Hematopoietic multipotent progenitor cell (in vitro differentiated cells): ENCODE measurements around the gene ERICH6B. TPM values are rescaled to one million over a fixed set of nuclear protein-coding genes. Genes with fewer than 3 reads are reported as not detected.

Experiments used
- DNase-seq, 3 donors: peaks; one replicate each; pipeline ENCODE4 v3.0.0-alpha.2; 2011 to 2015; ENCODE audit warnings: low read depth in 2 of 3, low spot score in 2 of 3
- total RNA-seq: library from RNA; depleted of rRNA; stranded (reverse); fragments of >200 nt; gene quantifications from one replicate; pipeline ENCODE4 v1.2.3, GENCODE V29; 2012

The ERICH6B gene
- total RNA-seq, 1 donor, result not detected

DNA sequence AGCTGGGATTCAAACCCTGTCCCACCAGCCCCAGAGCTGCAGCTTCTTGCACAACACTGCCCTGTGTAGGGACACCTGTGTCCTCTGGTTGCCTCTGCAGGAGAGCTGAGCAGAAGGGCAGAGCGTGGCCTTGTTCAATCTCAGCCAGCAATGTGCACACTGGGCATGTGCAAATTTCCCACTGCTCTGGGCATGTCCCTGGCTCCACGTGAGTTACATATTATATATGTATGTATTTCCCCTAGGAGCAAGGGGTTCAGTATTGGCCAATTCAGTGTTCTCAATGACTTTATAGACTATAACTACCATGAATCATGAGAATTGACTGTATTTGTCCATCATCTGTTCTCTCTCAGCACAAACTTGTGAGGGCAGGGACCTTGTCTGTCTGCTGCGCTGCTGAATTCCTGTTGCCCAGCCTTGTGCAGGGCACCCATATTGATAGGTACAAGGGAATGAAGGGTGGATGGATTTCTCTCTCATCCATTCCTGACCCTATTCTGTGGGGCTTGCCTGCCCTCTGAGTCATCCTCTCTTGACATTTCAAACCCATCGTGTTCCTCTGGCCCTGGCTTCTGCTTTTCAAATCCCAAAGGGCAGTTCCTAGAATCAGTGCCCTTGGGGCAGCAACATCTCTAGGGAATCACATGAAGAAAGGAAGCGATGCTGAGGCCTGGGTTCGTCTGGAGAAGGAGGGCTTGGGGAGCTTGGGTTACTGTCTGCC, 69.7 kb downstream of the ERICH6B start:
- no peak for DNase-seq

DNA sequence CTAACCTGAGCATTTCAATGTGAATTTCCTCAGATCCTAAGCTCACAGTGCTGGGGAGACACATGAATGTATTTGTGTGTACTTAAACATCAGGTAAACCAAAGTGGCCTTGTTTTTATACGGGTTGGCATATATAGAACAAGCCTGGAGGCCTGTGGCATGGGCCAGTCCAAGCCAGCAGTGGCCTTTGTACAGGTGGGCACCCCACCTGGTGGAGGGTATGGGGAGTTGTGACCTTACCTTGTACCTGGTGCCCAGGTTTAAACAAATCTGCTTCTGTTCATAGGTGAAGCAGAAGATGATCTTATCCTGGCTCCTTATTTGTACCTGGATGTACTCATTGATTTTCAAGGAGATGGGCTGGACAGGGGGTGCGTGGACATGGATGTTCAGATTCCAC, 71.0 kb downstream of the ERICH6B start:
- no peak for DNase-seq

- DNase-seq, result no peak
Measured at GRCh38 chr13:45542878-45543277, 72.7 kb downstream of the ERICH6B start.

- no peak for DNase-seq
Measured at GRCh38 chr13:45542391-45542790, 73.1 kb downstream of the ERICH6B start.

DNA sequence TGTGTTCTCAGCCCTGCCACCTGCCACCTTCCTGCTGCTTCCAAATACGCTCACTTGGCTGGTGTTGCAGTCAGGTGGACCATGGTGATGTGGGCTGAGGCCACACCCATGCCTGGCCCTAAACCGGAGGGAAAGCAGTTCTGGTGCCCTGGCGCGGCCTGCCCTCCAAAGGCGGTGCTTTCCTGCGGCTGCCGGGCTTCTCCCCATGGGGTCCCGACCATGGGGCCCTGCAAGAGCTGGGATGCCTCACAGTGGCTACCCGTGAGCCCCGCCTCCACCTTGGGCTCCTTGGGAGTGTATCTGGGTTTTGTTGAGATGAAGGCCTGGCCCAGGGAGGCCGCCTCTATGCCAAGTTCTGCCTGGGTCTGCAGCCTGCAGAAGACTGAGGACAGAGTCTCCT, 73.7 kb downstream of the ERICH6B start:
- no peak for DNase-seq

DNA sequence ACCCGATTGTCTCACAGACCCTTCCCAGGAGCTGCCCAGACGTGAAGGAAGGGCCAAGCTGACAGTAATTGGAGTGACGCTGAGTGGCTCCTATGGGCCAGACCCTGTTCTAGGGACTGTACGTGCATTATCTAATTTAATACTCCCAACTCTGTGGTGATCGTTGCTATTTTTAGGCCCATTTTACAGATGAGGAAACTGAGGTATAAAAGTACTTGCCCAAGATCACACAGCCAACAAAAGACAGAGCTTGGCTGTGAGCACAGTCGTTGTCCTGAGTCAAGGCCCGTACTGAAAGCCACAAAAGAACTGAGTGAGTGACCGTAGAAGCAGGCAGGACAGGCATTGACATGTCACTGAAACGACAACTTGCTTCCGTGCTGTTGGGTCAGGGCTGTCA, 74.7 kb downstream of the ERICH6B start:
- no peak for DNase-seq

DNA sequence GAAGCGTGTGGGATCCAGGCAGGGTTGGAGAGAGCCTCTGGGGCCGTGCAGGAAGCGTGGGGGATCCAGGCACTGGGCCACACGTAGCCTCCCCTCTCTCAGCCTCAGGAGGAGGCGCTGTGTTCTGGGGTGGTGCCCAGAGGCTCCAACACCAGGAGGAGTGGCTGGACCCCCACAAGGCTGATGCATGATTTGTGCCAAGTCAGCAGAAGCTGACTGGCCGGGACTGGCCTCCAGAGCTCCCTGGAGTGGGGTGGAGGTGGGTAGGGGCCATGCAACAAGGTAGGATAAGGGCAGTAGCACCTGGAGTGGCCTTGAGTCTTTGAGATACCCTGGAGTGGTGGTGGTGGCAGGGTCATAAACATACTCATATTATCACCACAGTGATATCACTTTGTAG, 75.3 kb downstream of the ERICH6B start:
- DNase-seq, result no peak

GRCh38 chr13:45538382-45538781, 77.2 kb downstream of the ERICH6B start:
- no peak for DNase-seq

- no peak for DNase-seq
Measured at GRCh38 chr13:45537516-45537915, 78.0 kb downstream of the ERICH6B start.

DNA sequence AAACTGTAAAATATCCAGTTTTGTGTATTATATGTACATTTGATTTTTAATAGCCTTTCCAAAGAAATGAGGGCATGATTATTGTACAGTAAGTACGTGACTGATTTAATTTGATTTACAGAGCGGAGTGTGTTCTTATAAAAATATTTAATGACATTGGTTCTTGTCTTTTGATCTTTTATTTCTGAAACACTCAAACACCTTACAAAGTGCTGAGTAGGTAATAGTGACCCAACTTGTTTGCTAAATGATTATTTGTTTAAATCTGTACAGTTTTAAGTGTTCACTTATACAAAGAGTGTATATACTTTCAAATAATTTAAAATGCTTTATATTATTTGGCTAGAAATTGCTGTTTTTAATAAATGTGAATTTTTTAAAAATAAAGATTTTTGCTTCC, 79.3 kb downstream of the ERICH6B start:
- no peak for DNase-seq

DNA sequence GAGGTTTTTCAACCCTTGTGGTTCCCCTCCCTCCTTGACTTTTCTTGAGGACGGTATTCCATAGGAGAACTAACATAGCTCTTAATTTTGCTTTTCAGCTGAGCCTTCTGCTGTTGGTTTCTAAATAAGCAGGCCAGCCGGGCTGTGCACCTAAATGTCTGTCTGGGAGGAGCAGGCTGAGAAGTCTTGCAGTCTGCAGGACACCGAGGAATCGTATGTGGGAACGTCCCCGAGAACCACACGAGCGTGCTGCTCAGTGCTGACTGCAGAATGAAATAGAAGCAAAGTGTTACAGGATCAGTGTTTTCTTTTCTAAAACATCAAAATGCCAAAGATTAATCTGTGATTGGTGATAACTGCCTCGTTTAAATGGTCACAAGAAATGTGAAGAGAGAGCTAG, 80.9 kb downstream of the ERICH6B start:
- no peak for DNase-seq

- no peak for DNase-seq
Measured at GRCh38 chr13:45529758-45530157, 85.8 kb downstream of the ERICH6B start.

GRCh38 chr13:45527699-45528462, 87.7 kb downstream of the ERICH6B start:
- no peak for DNase-seq

- no peak for DNase-seq
Measured at GRCh38 chr13:45522571-45522970, 93.0 kb downstream of the ERICH6B start.

GRCh38 chr13:45521297-45521696, 94.2 kb downstream of the ERICH6B start:
- DNase-seq, result no peak

GRCh38 chr13:45519493-45519892, 96.0 kb downstream of the ERICH6B start:
- no peak for DNase-seq

DNA sequence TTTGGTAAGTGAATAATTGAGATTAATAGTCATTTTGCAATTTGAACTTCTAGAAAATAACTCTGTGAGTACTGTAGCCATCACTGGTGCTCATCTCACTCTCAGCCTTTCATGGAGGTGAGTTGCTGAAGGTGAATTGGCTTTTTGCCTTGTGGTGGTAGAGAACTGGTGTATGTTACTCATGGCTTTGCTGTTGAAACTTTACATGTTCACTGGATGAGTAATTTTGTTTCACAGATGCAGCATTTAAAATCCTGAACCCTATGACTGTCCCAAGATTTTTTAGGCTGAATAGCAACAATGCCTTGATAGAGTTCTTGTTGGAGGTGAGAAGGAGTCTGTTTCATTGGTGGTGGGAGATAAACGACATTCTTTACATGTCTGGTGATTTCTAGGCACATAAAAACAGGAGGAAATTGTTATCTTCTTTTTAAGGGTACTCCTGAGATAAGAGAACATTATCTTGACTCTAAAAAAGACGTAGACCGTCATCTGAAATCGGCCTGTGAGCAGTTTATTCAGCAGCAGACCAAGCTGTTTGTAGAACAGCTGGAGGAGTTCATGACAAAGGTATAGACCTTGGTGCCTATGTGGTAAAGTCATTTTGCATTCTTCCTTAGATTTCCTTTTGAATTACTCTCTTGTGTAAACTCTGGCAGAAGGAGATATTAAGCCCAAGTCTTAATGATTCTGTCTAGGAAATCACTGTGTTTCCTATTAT, 96.9 kb downstream of the ERICH6B start:
- no peak for DNase-seq

- DNase-seq, result no peak
Measured at GRCh38 chr13:45516757-45517156, 98.8 kb downstream of the ERICH6B start.

- DNase-seq, result no peak
Measured at GRCh38 chr13:45512098-45512496, 103.4 kb downstream of the ERICH6B start.

DNA sequence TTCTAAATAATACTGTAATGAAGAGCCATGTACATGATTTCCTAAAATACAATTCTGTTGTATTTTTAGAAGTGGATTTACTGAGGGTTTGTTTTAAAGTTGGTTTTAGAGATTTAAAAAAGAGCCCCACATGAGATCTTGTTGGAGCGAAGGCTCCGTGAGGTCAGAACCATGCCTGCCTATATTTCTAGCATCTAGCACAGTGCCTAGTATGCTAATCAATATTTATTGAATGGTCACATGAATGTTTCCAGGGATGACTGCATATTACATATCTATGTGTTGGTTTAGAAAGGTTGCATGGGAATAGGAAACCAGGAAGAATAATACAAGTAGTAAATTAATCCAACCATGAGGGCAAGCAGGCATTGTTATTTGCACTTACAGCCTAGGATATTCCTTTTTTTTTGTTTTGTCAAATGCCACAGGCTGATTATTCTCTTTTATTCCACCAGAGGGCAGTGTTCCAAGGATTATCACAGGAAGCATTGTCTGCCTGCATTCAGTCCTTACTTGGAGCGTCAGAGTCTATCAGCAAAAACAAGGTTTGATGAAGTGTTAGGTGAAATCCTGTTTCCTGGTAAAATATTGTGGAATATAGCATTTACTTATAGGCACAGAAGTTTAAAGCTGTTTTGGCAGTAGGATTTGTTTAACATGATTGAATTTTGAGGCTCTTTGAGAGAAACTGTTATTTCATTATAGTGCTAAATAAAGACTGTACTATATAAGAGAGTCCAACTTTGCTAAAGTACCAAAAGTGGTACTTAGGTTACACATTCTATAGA, 104.0 kb downstream of the ERICH6B start:
- DNase-seq, result peak; percentile 42 to 82 (median 67)

DNA sequence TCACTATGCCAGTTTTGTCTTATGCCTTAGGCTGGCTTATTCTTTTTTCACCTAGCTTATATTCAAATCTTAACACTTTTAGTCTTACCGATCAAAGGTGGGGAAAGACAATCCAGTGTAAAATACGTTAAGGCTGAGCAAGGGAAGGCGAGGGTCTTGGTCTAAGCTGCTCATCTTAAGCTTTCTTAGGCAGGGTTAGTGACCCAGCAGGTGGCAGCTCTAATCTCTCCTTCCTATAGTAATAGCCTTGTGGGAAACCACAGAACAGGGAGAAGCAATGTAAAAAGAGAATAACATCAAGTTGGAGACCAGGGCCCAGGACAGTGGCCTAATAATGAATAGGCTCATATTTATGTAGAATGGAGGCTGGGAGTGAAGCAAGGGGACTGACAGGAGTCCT, 104.9 kb downstream of the ERICH6B start:
- DNase-seq, result no peak
